Thoracic aorta (tissue), 2 donors: ENCODE measurements around the gene ARID1A. TPM values are rescaled to one million over a fixed set of nuclear protein-coding genes. Genes with fewer than 3 reads are reported as not detected.
A peak's percentile ranks its signal among the peaks of the same experiment; 100 is the strongest.
"Not testable (repeated sequence)": the region's sequence is repeated elsewhere in the genome, so short reads cannot be mapped to it uniquely, and the experiment has no call there.

Source experiments
- ATAC-seq: fragments of 150-250 bp; one replicate; pipeline ENCODE4 v1.8.0; 2017; ENCODE audit warnings: low read depth; ENCODE audit not compliant: insufficient number of reproducible peaks, low FRiP score
- DNase-seq: peaks from one replicate; pipeline ENCODE4 v3.0.0-alpha.2; 2020; ENCODE audit warnings: low spot score
- H3K27ac ChIP-seq, 2 donors: fragments of 200-600 bp; sonication (generic); 1 replicate in 1 of 2; 2 replicates in 1 of 2; pipeline ENCODE4 v1.5.1; 2016; ENCODE audit warnings: mild to moderate bottlenecking in 2 of 2, moderate library complexity in 2 of 2
- H3K27me3 ChIP-seq: fragments of 200-600 bp; sonication (generic); replicated peaks from 2 replicates; pipeline ENCODE4 v1.6.0; 2016; ENCODE audit warnings: mild to moderate bottlenecking; ENCODE audit not compliant: insufficient read depth
- H3K36me3 ChIP-seq: fragments of 200-600 bp; sonication (generic); one replicate; pipeline ENCODE4 v1.5.1; 2016
- H3K4me1 ChIP-seq, 2 donors: fragments of 200-600 bp; sonication (generic); 1 replicate in 1 of 2; 2 replicates in 1 of 2; pipeline versions ENCODE4 v1.5.1 to v1.6.0; 2016; ENCODE audit warnings: low read depth in 2 of 2, mild to moderate bottlenecking in 1 of 2; ENCODE audit not compliant: control insufficient read depth in 1 of 2
- H3K4me3 ChIP-seq: fragments of 200-600 bp; sonication (generic); 2 replicates; pipeline ENCODE4 v1.5.1; 2016; ENCODE audit warnings: mild to moderate bottlenecking
- H3K9me3 ChIP-seq: fragments of 200-600 bp; sonication (generic); 2 replicates; pipeline ENCODE4 v1.5.1; 2016
- total RNA-seq, 2 donors: library from RNA; depleted of rRNA; stranded (reverse); fragments of >200 nt; gene quantifications; one replicate each; pipeline versions ENCODE4 v1.1.0 to v1.2.3, GENCODE V29; 2016
- TF ChIP-seq, protein P1 (sequence below): fragments of 200-600 bp; sonication (generic); IDR thresholded peaks from one replicate; pipeline ENCODE4 v1.5.1; 2019; ENCODE audit warnings: antibody characterized with exemption

ARID1A gene
- total RNA-seq, 2 donors from 2014 or later: 53.6 to 69.2 TPM

DNA sequence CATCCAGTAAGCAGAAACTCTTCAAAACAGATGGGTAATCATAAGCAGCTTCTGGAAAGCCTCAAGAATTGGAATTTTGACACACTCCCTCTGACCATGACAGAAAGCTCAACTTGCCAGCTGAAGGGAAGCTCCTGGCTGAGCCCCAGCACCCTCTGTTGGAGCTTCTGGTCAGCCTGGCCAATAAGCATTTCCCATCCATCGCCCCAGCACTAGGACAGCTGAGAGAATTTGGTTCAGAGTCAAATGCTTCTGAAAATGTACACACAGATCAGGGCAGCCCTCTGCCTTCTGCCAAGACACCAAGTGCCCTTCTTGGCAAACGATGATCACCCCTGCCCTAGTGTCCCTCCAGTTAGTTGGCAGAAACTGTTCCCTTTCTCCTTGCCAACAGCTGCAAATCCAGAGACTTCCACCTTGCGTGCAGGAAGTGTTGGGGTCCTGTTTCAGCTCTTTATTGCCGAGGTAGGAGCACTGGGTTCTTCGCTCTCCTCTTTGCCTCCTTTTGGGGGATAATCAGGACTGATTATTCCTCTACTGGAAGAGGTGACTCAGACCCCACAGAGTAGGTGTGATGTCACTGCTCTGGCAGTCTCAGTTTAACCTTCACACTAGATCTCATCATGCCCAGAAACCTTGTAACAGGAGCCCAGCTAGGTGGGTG lies 103.8 kb downstream of the ARID1A start:
- DNase-seq (no peak), ATAC-seq (peak; percentile 54)
- H3K4me1 ChIP-seq: peaks cover 6 to 18% of the 10 kb centered on the region in 2 donors
- H3K4me3 ChIP-seq: no peak overlapping the region
- no peaks in the 10 kb centered on the region for H3K27me3 ChIP-seq
- no peaks in the 10 kb centered on the region for H3K9me3 ChIP-seq
- TF ChIP-seq, protein P1, sequence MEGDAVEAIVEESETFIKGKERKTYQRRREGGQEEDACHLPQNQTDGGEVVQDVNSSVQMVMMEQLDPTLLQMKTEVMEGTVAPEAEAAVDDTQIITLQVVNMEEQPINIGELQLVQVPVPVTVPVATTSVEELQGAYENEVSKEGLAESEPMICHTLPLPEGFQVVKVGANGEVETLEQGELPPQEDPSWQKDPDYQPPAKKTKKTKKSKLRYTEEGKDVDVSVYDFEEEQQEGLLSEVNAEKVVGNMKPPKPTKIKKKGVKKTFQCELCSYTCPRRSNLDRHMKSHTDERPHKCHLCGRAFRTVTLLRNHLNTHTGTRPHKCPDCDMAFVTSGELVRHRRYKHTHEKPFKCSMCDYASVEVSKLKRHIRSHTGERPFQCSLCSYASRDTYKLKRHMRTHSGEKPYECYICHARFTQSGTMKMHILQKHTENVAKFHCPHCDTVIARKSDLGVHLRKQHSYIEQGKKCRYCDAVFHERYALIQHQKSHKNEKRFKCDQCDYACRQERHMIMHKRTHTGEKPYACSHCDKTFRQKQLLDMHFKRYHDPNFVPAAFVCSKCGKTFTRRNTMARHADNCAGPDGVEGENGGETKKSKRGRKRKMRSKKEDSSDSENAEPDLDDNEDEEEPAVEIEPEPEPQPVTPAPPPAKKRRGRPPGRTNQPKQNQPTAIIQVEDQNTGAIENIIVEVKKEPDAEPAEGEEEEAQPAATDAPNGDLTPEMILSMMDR: no peak
- peaks cover 10% of the 10 kb centered on the region for H3K36me3 ChIP-seq
- H3K27ac ChIP-seq: peak overlapping the region; percentile 25 to 55

DNA sequence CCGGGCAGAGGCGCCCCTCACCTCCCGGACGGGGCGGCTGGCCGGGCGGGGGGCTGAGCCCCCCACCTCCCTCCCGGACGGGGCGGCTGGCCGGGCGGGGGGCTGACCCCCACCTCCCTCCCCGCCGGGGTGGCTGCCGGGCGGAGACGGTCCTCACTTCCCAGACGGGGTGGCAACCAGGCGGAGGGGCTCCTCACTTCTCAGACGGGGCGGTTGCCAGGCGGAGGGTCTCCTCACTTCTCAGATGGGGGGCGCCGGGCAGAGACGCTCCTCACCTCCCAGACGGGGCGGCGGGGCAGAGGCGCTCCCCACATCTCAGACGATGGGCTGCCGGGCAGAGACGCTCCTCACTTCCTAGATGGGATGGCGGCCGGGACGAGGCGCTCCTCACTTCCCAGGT lies 108.1 kb downstream of the ARID1A start:
- ATAC-seq, H3K27ac ChIP-seq, H3K9me3 ChIP-seq, DNase-seq, H3K27me3 ChIP-seq, H3K4me3 ChIP-seq, H3K36me3 ChIP-seq: not testable (repeated sequence)
- peaks cover 6 to 17% of the 10 kb centered on the region in 2 donors for H3K4me1 ChIP-seq

DNA sequence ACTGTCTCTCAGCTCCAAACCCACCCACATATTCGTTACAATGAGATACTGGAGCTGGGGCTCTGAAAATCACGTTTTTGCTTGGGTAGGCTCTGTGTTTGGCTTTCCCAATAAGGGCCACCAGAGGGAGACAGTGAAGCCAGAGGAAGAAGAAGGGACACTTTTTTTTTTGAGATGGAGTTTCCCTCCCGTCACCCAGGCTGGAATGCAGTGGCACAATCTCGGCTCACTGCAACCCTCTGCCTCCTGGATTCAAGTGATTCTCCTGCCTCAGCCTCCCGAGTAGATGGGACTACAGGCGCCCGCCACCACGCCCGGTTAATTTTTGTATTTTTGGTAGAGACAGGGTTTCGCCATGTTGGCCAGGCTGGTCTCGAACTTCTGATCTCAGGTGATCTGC lies 114.3 kb downstream of the ARID1A start:
- not testable (repeated sequence) for H3K27me3 ChIP-seq, H3K9me3 ChIP-seq
- DNase-seq: peak; percentile 32

DNA sequence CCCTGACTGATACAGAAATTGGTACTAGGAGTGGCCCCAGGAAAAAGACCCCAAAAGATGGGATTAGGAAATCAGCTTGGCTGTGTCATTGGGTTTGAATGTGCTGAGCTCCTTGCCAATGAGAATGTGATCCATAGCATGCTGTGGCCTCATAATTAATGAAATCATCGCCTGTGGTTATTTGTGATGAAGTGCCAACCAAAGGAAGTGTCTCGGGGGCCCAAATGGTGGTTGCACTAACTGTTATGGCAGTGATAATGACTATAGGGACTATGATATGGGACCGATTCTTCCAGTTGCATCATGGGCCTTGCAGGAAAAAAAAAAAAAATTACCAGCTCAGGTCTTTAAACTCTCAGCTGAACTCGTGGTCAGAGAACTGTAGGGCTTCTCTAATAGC lies 115.2 kb downstream of the ARID1A start:
- H3K36me3 ChIP-seq: no peaks in the 10 kb centered on the region

More for the DNA sequence above, 114.3 kb downstream of the ARID1A start:
- not testable (repeated sequence) for H3K4me3 ChIP-seq, H3K36me3 ChIP-seq, H3K27ac ChIP-seq, H3K4me1 ChIP-seq
- TF ChIP-seq, protein P1: peak; percentile 55
- ATAC-seq: peak; percentile 48

DNA sequence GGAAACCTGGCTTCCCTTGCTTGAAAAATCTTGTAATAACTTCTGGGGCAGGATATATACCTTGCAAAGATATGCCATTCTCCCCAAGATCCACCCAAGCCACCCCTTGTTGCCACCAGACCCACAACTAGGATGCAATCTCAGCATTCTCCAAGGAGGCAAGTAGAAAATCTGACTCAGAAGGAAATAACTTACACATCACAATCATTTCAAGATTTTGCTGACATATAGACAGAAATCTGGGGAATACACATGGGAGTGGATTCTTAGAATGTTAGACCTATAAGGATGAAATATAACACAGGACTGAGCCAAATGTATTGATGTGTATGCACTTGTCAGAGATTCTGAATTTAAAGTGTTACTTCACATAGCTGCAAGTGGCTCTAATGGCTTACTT lies 115.9 kb downstream of the ARID1A start:
- TF ChIP-seq, protein P1: no peak
- DNase-seq (no peak), ATAC-seq (no peak)
- no peak overlapping the region for H3K27ac ChIP-seq
- H3K4me1 ChIP-seq: no peaks in the 10 kb centered on the region
- H3K36me3 ChIP-seq: no peaks in the 10 kb centered on the region
- no peak overlapping the region for H3K4me3 ChIP-seq
- H3K9me3 ChIP-seq: no peaks in the 10 kb centered on the region
- no peaks in the 10 kb centered on the region for H3K27me3 ChIP-seq

More for the DNA sequence above, 115.2 kb downstream of the ARID1A start:
- H3K4me1 ChIP-seq: no peaks in the 10 kb centered on the region
- H3K4me3 ChIP-seq: no peak overlapping the region
- ATAC-seq: no peak
- H3K9me3 ChIP-seq: no peaks in the 10 kb centered on the region
- no peaks in the 10 kb centered on the region for H3K27me3 ChIP-seq
- TF ChIP-seq, protein P1: no peak
- H3K27ac ChIP-seq: no peak overlapping the region
- no peak for DNase-seq

DNA sequence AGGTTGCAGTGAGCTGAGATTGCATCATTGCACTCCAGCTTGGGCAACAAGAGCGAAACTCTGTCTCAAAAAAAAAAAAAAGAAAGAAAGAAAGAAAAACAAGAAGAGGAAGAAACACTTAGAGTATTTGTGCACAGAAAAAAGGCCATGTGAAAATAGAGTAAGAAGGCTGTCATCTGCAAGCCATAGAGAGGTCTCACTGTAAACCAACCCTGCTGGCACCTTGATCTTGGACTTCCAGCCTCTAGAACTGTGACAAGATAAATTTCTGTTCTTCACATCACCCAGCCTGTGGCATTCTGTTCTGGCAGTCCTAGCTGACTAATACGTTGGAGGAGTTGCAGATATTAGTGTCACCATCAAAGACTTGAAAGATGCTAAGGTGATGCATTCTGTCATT lies 118.6 kb downstream of the ARID1A start:
- no peaks in the 10 kb centered on the region for H3K9me3 ChIP-seq
- ATAC-seq: no peak
- H3K36me3 ChIP-seq: no peaks in the 10 kb centered on the region
- DNase-seq: no peak
- TF ChIP-seq, protein P1: no peak
- H3K27me3 ChIP-seq: no peaks in the 10 kb centered on the region
- no peak overlapping the region for H3K27ac ChIP-seq
- H3K4me3 ChIP-seq: no peak overlapping the region
- no peaks in the 10 kb centered on the region for H3K4me1 ChIP-seq
